Activated naive CD4-positive, alpha-beta T cell treated with anti-CD3 and anti-CD28 coated beads for 36 hours (primary cell): ENCODE measurements around the gene AFF3. TPM values are rescaled to one million over a fixed set of nuclear protein-coding genes. Genes with fewer than 3 reads are reported as not detected.
"Not testable (repeated sequence)": the region's sequence is repeated elsewhere in the genome, so short reads cannot be mapped to it uniquely, and the experiment has no call there.

Experiments
- CTCF ChIA-PET: fragments of 350-600 bp; sonication (Branson Sonifier 250); formaldehyde crosslinking; loops from one replicate; lab custom pipeline; 2021; ENCODE audit warnings: antibody characterized with exemption; lab: Charles Lee
- DNase-seq: peaks from one replicate; pipeline ENCODE4 v3.0.0-alpha.2; 2020
- H3K27ac Mint-ChIP-seq: one replicate; pipeline ENCODE4 v1.8.0; 2021; ENCODE audit warnings: mild to moderate bottlenecking, mixed read lengths
- H3K27me3 Mint-ChIP-seq: one replicate; pipeline ENCODE4 v1.8.0; 2021; ENCODE audit warnings: low read depth, mixed read lengths
- H3K36me3 Mint-ChIP-seq: one replicate; pipeline ENCODE4 v1.8.0; 2021; ENCODE audit warnings: low read depth, mixed read lengths
- H3K4me1 Mint-ChIP-seq: one replicate; pipeline ENCODE4 v1.8.0; 2021; ENCODE audit warnings: low read depth, mixed read lengths
- H3K4me3 Mint-ChIP-seq: one replicate; pipeline ENCODE4 v1.8.0; 2021; ENCODE audit warnings: mild to moderate bottlenecking, moderate library complexity, mixed read lengths
- H3K9me3 Mint-ChIP-seq: one replicate; pipeline ENCODE4 v1.8.0; 2021; ENCODE audit warnings: mixed read lengths
- intact Hi-C: fragments of 100-400 bp; cut with micrococcal nuclease; formaldehyde crosslinking; loops from one replicate; pipeline ENCODE4 v1.15.1; 2023
- total RNA-seq, 2 experiments: library from RNA; stranded (reverse); gene quantifications; one replicate each; pipeline ENCODE4 v1.2.3, GENCODE V29; 2021

Gene AFF3
- total RNA-seq, 2 experiments from 2014 or later = 1.5 to 2.1 TPM

DNA sequence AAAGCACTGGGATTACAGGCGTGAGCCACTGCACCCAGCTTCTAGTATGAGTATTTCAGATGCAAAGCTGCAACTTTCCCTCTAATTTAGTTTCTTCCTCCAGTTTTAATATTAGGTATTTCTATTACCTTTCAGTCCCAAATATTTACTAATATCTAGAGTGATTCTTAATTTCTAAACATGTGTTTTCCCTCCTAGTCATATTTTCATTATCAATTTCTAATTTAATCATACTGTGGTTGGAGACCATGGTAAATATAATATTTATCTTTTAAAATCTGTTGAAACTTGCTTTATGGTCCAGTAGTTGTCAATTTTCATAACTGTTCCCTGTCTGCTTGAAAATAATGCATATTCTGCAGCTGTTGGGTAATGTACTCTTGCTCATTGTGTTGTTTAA, 406.6 kb downstream of the AFF3 start:
- no peaks in the 10 kb centered on the region for H3K4me1 Mint-ChIP-seq
- H3K9me3 Mint-ChIP-seq = no peaks in the 10 kb centered on the region
- CTCF ChIA-PET = interaction anchor here (0.6 kb wide), 1 partner anchor 216 kb away, joined by 5 read pairs; no protein-coding TSS in a partner anchor
- DNase-seq = no peak
- no peaks in the 10 kb centered on the region for H3K27me3 Mint-ChIP-seq
- no peak overlapping the region for H3K4me3 Mint-ChIP-seq
- H3K36me3 Mint-ChIP-seq = no peaks in the 10 kb centered on the region
- intact Hi-C loops = no loop called here
- no peak overlapping the region for H3K27ac Mint-ChIP-seq

DNA sequence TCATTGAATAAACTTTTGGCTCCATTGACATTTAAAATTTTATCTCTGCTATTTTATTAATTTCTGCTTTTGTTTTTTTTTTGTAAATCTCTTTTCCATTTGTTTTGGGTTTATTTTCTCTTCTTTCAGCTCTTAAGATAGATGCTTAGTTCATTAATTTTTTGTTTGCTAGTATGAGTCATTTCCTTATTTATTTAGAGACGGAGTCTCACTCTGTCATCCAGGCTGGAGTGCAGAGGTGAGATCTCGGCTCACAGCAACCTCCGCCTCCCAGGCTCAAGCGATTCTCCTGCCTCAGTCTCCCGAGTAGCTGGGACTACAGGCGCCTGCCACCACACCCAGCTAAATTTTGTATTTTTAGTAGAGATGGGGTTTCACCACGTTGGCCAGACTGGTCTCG, 407.1 kb downstream of the AFF3 start:
- H3K27ac Mint-ChIP-seq, intact Hi-C loops, DNase-seq, CTCF ChIA-PET, H3K27me3 Mint-ChIP-seq, H3K4me3 Mint-ChIP-seq, H3K36me3 Mint-ChIP-seq, H3K4me1 Mint-ChIP-seq, H3K9me3 Mint-ChIP-seq: not testable (repeated sequence)

DNA sequence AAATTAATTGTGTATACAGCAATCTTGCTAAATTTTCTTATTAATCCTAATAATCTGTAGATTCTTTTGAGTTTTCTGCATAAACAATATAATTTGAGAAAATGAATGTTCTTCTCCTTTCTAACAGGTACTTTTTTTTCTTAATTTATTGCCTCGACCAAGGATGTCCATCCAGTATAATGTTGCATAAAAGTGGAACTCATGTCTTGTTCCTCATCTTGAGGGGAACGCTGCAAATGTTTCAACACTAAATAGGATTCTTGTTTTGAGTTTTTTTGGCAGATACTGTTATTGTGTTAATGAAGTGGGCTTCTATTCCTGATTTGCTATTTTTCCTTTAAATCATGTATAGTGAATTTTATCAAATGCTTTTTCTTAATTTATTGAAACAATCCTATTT, 408.2 kb downstream of the AFF3 start:
- intact Hi-C loops = no loop called here
- H3K4me3 Mint-ChIP-seq = no peak overlapping the region
- H3K27me3 Mint-ChIP-seq = no peaks in the 10 kb centered on the region
- H3K9me3 Mint-ChIP-seq = no peaks in the 10 kb centered on the region
- no peak overlapping the region for H3K27ac Mint-ChIP-seq
- DNase-seq = no peak
- CTCF ChIA-PET = no interaction called here
- H3K4me1 Mint-ChIP-seq = no peaks in the 10 kb centered on the region
- H3K36me3 Mint-ChIP-seq = no peaks in the 10 kb centered on the region

DNA sequence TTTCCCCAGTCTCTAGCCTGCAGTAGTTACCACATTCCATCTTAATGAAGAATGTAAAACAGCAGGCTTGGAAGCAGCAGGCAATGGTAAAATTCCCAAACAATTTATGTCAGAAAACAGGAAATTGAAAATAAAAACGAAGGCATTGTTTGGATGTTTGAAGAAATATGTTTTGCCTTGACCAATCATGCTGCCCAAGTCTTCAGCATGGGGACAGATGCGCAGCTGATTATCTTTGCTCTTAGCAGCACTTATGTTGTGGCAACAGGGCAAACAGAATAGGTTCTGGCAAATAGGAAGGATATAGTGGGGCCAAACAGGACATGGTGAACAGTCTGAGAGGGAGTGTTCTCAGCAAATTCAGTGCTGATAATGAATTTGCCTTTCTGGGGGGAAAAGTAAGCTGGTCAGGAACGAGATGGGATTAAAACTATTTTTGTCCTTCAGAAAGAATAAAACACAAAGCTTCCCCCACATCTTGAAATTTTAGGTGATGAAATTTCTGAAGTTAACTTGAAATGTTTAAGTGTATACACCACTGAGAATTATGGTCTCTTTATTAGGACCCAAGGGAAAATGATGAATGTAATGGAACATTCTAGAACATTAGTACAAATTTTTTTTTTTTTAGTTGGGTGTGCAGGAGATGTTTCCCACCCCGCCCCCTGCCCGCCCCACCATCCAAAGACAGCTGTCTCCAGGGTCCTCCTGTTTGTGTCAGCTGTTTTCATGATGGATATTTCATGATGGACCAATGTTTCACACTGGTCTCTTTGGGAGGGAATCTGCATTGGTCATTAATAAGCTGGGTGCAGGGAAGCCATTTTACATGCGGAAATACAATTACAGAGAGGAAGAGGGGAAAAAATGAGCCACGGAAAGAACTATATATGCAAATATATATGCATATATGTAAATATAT, 413.0 kb downstream of the AFF3 start:
- no peak overlapping the region for H3K4me3 Mint-ChIP-seq
- H3K27ac Mint-ChIP-seq = no peak overlapping the region
- H3K36me3 Mint-ChIP-seq = no peaks in the 10 kb centered on the region
- H3K9me3 Mint-ChIP-seq = no peaks in the 10 kb centered on the region
- intact Hi-C loops = no loop called here
- H3K27me3 Mint-ChIP-seq = no peaks in the 10 kb centered on the region
- CTCF ChIA-PET = no interaction called here
- H3K4me1 Mint-ChIP-seq = no peaks in the 10 kb centered on the region
- DNase-seq = no peak

DNA sequence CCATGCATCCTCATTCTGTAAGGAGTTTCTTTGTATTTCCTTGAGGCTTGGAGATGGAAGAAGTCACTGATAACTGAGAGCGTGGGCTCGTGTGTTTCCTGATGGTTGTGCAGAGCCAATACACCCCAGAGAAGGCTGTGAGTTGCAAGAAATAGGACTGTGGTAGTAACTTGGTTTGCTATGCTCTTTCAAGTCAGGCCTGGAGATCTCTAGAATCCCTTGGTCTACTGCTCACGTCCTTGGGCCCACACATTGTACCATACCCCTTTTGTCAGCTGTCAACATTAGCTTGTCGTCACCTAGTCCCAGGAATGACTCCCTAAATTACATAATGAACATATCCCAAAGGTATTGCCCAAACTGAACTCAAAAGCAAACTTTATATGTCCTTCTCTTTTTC, 414.2 kb downstream of the AFF3 start:
- CTCF ChIA-PET = no interaction called here
- intact Hi-C loops = no loop called here
- Mint-ChIP-seq H3K27me3 (no peaks in the 10 kb centered on the region), H3K4me3 (no peak overlapping the region), H3K36me3 (no peaks in the 10 kb centered on the region), H3K27ac (no peak overlapping the region), H3K9me3 (peaks cover 3% of the 10 kb centered on the region), H3K4me1 (no peaks in the 10 kb centered on the region)
- no peak for DNase-seq

DNA sequence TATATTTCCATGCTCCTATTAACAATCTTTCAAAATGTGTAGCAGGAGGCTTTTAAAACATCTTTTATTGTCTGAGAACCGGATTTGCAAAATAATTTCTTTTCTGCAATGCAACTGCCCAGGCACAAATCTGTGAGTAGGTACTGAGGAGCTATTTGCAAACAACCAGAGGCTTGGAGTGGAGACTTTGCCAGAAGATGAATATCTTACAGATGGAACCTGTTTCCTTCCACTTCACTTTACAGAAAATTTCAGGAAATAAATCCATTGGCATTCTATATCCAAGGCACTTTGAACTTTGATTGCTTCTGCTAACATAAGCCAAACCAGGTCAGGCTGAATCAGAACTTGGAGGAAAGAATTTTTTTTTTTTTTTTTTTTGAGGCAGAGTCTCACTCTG, 415.2 kb downstream of the AFF3 start:
- CTCF ChIA-PET = no interaction called here
- no peak overlapping the region for H3K27ac Mint-ChIP-seq
- H3K9me3 Mint-ChIP-seq = peaks cover 6% of the 10 kb centered on the region
- no peak for DNase-seq
- no peaks in the 10 kb centered on the region for H3K4me1 Mint-ChIP-seq
- H3K36me3 Mint-ChIP-seq = no peaks in the 10 kb centered on the region
- intact Hi-C loops = no loop called here
- no peak overlapping the region for H3K4me3 Mint-ChIP-seq
- H3K27me3 Mint-ChIP-seq = no peaks in the 10 kb centered on the region

DNA sequence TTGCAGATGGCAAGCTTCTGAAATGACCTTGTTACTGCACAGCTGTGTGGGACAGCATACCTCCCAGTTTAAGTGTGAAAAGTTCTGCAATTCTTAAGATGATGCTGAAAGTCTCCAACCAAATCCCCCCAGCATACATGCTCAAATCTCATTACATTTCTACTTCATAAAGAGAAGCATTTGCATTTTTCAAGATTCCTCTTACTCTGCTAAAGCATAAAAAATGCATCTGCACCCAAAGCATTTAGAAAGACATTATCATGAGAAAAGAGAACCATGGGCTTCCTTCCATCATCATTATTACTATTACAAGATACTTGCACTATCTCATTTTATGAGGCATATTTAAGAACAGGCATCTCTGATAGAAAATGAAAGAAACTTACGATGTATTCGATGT, 415.7 kb downstream of the AFF3 start:
- CTCF ChIA-PET = no interaction called here
- intact Hi-C loops = no loop called here
- H3K36me3 Mint-ChIP-seq = peaks cover 3% of the 10 kb centered on the region
- no peak overlapping the region for H3K27ac Mint-ChIP-seq
- H3K9me3 Mint-ChIP-seq = peaks cover 10% of the 10 kb centered on the region
- no peaks in the 10 kb centered on the region for H3K27me3 Mint-ChIP-seq
- DNase-seq = no peak
- H3K4me3 Mint-ChIP-seq = no peak overlapping the region
- H3K4me1 Mint-ChIP-seq = no peaks in the 10 kb centered on the region

DNA sequence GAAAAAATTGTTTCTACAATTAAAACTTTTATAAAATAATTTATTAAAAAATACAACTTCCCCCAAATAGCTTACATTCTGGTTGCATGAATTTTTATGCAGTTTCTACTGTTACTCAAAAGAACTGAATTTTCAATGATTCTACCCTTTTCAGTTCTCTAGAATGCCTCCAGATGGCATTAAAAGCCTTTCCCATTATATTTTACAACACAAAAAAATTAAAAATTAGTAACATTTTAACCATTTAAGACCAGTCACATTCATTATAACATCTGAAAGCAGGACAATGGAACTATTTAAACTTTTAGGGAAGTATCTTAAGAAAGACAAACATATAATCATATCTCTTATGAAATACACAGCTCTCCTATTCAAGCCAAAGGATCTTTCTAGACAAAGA, 416.6 kb downstream of the AFF3 start:
- intact Hi-C loops = no loop called here
- H3K27ac Mint-ChIP-seq = no peak overlapping the region
- H3K4me1 Mint-ChIP-seq = no peaks in the 10 kb centered on the region
- no peak overlapping the region for H3K4me3 Mint-ChIP-seq
- H3K9me3 Mint-ChIP-seq = peaks cover 13% of the 10 kb centered on the region
- CTCF ChIA-PET = no interaction called here
- H3K27me3 Mint-ChIP-seq = no peaks in the 10 kb centered on the region
- H3K36me3 Mint-ChIP-seq = peaks cover 6% of the 10 kb centered on the region
- DNase-seq = no peak

DNA sequence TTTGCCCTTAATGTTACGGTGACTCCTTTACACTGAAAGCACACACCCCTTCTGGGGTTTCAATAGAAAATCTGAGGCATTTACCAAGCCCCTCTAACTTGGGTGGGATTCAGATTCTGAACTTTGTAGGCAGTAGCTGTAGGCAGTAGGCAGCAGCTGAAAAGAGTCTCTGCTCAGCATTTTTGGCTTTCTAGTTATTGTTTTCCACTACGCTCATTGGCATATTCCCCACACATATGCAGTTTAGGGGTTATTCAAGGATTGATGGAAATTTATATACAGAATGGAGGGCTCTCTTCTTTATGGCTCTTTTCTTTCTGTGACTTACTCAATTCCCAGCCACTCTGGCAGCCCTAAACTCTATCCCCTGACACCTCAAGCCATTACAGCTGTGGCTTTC, 419.9 kb downstream of the AFF3 start:
- Mint-ChIP-seq H3K27ac (no peak overlapping the region), H3K4me1 (no peaks in the 10 kb centered on the region), H3K9me3 (peaks cover 13% of the 10 kb centered on the region), H3K36me3 (peaks cover 6% of the 10 kb centered on the region), H3K27me3 (no peaks in the 10 kb centered on the region), H3K4me3 (no peak overlapping the region)
- CTCF ChIA-PET = no interaction called here
- no peak for DNase-seq
- intact Hi-C loops = no loop called here

DNA sequence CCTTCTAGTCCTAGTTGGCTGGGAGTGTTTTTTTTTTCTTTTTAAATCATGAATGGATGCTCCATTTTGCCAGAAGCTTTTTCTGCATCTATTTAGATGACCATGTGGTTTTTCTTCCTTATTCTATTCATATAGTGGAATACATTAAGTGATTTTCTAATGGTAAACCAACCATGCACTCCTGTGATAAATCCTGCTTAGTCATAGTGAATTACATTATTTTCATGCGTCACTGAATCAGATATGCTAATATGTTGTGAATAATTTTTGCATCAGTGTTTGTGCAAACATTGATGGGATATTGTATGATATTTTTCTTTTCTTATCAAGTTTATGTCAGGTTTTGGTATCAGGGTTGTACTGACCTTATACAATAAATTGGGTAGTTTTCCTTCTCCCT, 423.3 kb downstream of the AFF3 start:
- no peak for DNase-seq
- Mint-ChIP-seq H3K9me3 (peaks cover 13% of the 10 kb centered on the region), H3K36me3 (peaks cover 6% of the 10 kb centered on the region), H3K27ac (no peak overlapping the region), H3K4me3 (no peak overlapping the region), H3K4me1 (no peaks in the 10 kb centered on the region), H3K27me3 (no peaks in the 10 kb centered on the region)
- intact Hi-C loops = no loop called here
- CTCF ChIA-PET = no interaction called here

DNA sequence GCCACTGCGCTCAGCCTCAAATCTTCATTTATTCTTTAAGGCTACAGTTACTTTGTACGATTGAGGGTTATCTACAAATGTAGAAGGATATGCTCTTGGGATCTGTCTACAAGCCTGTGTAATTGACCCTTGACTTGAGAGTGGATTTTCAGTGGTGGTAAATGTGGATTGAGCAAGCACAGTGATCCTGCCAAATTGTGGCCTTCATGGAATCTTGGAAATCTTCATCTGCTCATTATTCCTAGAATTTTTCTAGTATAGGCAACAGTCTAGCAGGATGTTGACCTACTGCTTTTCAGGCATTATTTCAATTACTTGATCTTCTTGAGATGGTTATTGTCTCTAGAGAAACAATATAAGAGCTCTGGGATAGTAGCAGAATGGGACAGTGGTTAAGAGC, 426.4 kb downstream of the AFF3 start:
- DNase-seq = no peak
- Mint-ChIP-seq H3K36me3 (peaks cover 1% of the 10 kb centered on the region), H3K27me3 (no peaks in the 10 kb centered on the region), H3K27ac (no peak overlapping the region), H3K4me1 (no peaks in the 10 kb centered on the region), H3K4me3 (no peak overlapping the region), H3K9me3 (no peaks in the 10 kb centered on the region)
- CTCF ChIA-PET = no interaction called here
- intact Hi-C loops = no loop called here

DNA sequence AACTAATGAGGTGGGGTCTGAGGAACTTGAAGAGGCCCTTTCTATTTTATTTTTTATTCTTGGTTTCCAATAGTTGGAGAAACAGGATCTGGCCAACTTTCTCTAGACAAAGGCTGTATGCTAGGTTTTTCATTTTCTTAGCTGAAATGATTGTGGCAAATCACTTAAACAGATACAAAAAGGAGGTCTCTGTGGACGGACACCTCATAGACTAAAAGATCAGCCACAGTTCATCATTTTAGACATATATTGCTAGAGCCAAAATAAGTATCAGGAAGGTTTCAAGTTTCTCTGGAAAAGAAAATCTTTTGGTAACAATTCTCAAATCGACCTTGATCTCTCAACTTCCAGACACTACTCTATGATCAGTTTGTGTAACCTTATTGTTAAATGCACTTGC, 428.0 kb downstream of the AFF3 start:
- peaks cover 1% of the 10 kb centered on the region for H3K36me3 Mint-ChIP-seq
- no peak for DNase-seq
- H3K4me3 Mint-ChIP-seq = no peak overlapping the region
- no peak overlapping the region for H3K27ac Mint-ChIP-seq
- CTCF ChIA-PET = no interaction called here
- intact Hi-C loops = no loop called here
- H3K27me3 Mint-ChIP-seq = no peaks in the 10 kb centered on the region
- H3K9me3 Mint-ChIP-seq = no peaks in the 10 kb centered on the region
- no peaks in the 10 kb centered on the region for H3K4me1 Mint-ChIP-seq

DNA sequence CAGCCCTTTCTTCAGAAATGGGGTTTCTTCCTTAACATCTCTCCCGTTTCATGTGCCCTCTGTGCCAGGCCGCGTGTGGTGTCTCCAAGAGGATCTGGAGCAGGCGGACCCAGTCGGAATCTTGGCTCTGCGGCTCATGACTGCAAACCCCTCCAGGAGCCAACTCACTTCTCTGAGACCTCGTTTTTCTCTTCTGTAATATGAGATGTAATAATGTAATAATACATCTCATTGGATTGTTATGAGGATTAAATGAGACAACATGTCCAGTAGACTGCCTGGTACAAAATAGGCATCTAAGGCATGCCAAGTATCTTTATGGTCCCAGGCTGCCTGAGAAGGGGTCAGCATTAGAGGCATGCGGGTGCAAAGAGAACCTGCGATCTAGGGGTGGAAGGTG, 431.2 kb downstream of the AFF3 start:
- Mint-ChIP-seq H3K4me3 (no peak overlapping the region), H3K27ac (no peak overlapping the region), H3K36me3 (peaks cover 1% of the 10 kb centered on the region), H3K4me1 (no peaks in the 10 kb centered on the region), H3K27me3 (no peaks in the 10 kb centered on the region), H3K9me3 (no peaks in the 10 kb centered on the region)
- DNase-seq = no peak
- CTCF ChIA-PET = no interaction called here
- intact Hi-C loops = no loop called here
